NT2/D1 (cell line): ENCODE results near the gene XIST.

Source experiments
- YY1 ChIP-seq: IDR thresholded peaks from 2 replicates; pipeline ENCODE4 v1.6.1; 2011; ENCODE audit not compliant: insufficient read length, insufficient read depth
- ZNF274 ChIP-seq: IDR thresholded peaks from 2 replicates; pipeline ENCODE4 v1.6.1; 2011; ENCODE audit warnings: mild to moderate bottlenecking, low read depth, low read length

- TF ChIP-seq ZNF274 (no peak), YY1 (no peak)
Measured at GRCh38 chrX:73812256-73812655, 40.3 kb downstream of the XIST start.
